MM.1S (cell line): ENCODE results near the gene AUTS2.

Experiments
- CTCF ChIP-seq: fragments of 300-600 bp; sonication (generic); IDR thresholded peaks from 2 replicates; pipeline ENCODE4 v1.5.1; 2016; ENCODE audit warnings: antibody characterized with exemption, low read length, mixed read lengths
- EZH2 ChIP-seq: fragments of 300-600 bp; sonication (generic); optimal IDR thresholded peaks from 2 replicates; pipeline ENCODE3; 2017; ENCODE audit warnings: low read depth, mild to moderate bottlenecking, antibody characterized with exemption, low read length, mixed read lengths

- TF ChIP-seq CTCF, result no peak
- no peak for TF ChIP-seq EZH2
Observed at GRCh38 chr7:70632400-70632799, 1034.1 kb downstream of the AUTS2 start.
